ENCODE measurements around the gene TLX3.

GRCh38 chr5:171272996-171273970 lies 35.8 kb upstream of the TLX3 start:
- no peak for TF ChIP-seq POLR2A (IDR thresholded peaks at IDR 0.05; ENCODE audit: extremely low read depth, insufficient read length)
- TF ChIP-seq, protein P1, sequence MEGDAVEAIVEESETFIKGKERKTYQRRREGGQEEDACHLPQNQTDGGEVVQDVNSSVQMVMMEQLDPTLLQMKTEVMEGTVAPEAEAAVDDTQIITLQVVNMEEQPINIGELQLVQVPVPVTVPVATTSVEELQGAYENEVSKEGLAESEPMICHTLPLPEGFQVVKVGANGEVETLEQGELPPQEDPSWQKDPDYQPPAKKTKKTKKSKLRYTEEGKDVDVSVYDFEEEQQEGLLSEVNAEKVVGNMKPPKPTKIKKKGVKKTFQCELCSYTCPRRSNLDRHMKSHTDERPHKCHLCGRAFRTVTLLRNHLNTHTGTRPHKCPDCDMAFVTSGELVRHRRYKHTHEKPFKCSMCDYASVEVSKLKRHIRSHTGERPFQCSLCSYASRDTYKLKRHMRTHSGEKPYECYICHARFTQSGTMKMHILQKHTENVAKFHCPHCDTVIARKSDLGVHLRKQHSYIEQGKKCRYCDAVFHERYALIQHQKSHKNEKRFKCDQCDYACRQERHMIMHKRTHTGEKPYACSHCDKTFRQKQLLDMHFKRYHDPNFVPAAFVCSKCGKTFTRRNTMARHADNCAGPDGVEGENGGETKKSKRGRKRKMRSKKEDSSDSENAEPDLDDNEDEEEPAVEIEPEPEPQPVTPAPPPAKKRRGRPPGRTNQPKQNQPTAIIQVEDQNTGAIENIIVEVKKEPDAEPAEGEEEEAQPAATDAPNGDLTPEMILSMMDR (IDR thresholded peaks at IDR 0.05; ENCODE audit: low read depth, low read length): peak; percentile 45
